Measurements from ENCODE around the gene PRKAR2B.

DNA sequence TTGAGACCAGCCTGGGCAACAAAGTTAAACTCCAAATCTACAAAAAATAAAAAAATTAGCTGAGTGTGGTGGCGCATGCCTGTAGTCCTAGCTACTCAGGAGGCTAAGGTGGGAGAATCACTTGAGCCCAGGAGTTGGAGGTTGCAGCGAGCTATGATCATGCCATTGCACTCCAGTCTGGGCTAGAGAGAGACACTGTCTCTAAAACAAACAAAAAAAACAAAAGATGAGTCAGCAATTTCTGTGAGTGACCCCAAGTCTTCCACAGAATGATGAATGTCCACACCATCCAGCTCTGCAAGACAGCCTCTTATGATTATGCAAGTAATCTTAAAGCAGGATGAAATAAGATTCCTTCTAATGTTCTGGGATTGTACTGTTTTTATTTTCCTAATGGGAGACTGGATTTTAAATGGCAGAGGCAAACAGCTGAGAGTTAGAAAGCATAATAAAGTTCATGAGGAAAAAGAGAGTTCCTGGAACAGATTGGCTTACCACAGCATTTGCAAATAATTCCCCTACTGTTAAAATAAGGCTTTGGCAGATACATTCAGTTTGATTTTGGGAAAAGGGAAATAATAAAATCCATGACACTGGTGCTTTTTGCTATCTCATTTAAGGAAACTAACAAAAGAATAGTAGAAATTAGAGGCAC lies 18.9 kb upstream of the PRKAR2B start:
- no peak for TF ChIP-seq SIN3A (IDR thresholded peaks at IDR 0.05; ENCODE audit: low read depth)
- TF ChIP-seq, protein P1, sequence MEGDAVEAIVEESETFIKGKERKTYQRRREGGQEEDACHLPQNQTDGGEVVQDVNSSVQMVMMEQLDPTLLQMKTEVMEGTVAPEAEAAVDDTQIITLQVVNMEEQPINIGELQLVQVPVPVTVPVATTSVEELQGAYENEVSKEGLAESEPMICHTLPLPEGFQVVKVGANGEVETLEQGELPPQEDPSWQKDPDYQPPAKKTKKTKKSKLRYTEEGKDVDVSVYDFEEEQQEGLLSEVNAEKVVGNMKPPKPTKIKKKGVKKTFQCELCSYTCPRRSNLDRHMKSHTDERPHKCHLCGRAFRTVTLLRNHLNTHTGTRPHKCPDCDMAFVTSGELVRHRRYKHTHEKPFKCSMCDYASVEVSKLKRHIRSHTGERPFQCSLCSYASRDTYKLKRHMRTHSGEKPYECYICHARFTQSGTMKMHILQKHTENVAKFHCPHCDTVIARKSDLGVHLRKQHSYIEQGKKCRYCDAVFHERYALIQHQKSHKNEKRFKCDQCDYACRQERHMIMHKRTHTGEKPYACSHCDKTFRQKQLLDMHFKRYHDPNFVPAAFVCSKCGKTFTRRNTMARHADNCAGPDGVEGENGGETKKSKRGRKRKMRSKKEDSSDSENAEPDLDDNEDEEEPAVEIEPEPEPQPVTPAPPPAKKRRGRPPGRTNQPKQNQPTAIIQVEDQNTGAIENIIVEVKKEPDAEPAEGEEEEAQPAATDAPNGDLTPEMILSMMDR (IDR thresholded peaks at IDR 0.05 in 2 of 3, conservative IDR thresholded peaks at IDR 0.05 in 1 of 3; ENCODE audit: borderline replicate concordance in 1 of 3, insufficient read depth in 1 of 3, low read depth in 2 of 3, low read length in 2 of 3), result no peak
- TF ChIP-seq CBX3 (IDR thresholded peaks at IDR 0.05; ENCODE audit: low read depth), result no peak
- TF ChIP-seq, protein P2, sequence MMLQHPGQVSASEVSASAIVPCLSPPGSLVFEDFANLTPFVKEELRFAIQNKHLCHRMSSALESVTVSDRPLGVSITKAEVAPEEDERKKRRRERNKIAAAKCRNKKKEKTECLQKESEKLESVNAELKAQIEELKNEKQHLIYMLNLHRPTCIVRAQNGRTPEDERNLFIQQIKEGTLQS (IDR thresholded peaks at IDR 0.05), result no peak
- TF ChIP-seq MAX (IDR thresholded peaks at IDR 0.05), result no peak
- no peak for TF ChIP-seq POLR2A (IDR thresholded peaks at IDR 0.05; ENCODE audit: borderline replicate concordance, extremely low read depth, insufficient read depth, insufficient read length)
- no peak for TF ChIP-seq YY1 (IDR thresholded peaks at IDR 0.05; ENCODE audit: extremely low read depth, insufficient replicate concordance, low read depth, low read length)
- TF ChIP-seq RAD21 (IDR thresholded peaks at IDR 0.05; ENCODE audit: low read depth), result no peak
